Activated CD8-positive, alpha-beta memory T cell treated with anti-CD3 and anti-CD28 coated beads, Interleukin-2, amount 10 ng/mL, durations not matched to agents 7 days and 5 days (primary cell): Measurements from ENCODE around the gene KLHL3. TPM values are rescaled to one million over a fixed set of nuclear protein-coding genes. Genes with fewer than 3 reads are reported as not detected.
A peak's percentile ranks its signal among the peaks of the same experiment; 100 is the strongest.

ENCODE experiments used
- ATAC-seq: fragments of 150-1000 bp; cut with Tn5 transposase; one replicate; pipeline ENCODE4 v1.10.0; 2021; ENCODE audit warnings: moderate library complexity
- CTCF ChIA-PET: fragments of 350-600 bp; sonication (Branson Sonifier 250); formaldehyde crosslinking; loops from one replicate; lab custom pipeline; 2021; ENCODE audit warnings: antibody characterized with exemption; lab: Charles Lee
- DNase-seq: peaks from one replicate; pipeline ENCODE4 v3.0.0-alpha.2; 2020
- H3K27ac Mint-ChIP-seq: one replicate; pipeline ENCODE4 v1.8.0; 2021; ENCODE audit warnings: mild to moderate bottlenecking, mixed read lengths
- H3K27me3 Mint-ChIP-seq: one replicate; pipeline ENCODE4 v1.8.0; 2021; ENCODE audit warnings: mixed read lengths
- H3K36me3 Mint-ChIP-seq: one replicate; pipeline ENCODE4 v1.8.0; 2021; ENCODE audit warnings: mild to moderate bottlenecking, mixed read lengths
- H3K4me1 Mint-ChIP-seq: one replicate; pipeline ENCODE4 v1.8.0; 2021; ENCODE audit warnings: mixed read lengths
- H3K4me3 Mint-ChIP-seq: one replicate; pipeline ENCODE4 v1.8.0; 2021; ENCODE audit warnings: mild to moderate bottlenecking, moderate library complexity, mixed read lengths
- H3K9me3 Mint-ChIP-seq: one replicate; pipeline ENCODE4 v1.8.0; 2022; ENCODE audit warnings: low read depth, mixed read lengths
- total RNA-seq, 2 experiments: library from RNA; stranded (reverse); gene quantifications; one replicate each; pipeline ENCODE4 v1.2.3, GENCODE V29; 2021

KLHL3 gene
- total RNA-seq, 2 experiments from 2014 or later, result 3.0 to 5.7 TPM

DNA sequence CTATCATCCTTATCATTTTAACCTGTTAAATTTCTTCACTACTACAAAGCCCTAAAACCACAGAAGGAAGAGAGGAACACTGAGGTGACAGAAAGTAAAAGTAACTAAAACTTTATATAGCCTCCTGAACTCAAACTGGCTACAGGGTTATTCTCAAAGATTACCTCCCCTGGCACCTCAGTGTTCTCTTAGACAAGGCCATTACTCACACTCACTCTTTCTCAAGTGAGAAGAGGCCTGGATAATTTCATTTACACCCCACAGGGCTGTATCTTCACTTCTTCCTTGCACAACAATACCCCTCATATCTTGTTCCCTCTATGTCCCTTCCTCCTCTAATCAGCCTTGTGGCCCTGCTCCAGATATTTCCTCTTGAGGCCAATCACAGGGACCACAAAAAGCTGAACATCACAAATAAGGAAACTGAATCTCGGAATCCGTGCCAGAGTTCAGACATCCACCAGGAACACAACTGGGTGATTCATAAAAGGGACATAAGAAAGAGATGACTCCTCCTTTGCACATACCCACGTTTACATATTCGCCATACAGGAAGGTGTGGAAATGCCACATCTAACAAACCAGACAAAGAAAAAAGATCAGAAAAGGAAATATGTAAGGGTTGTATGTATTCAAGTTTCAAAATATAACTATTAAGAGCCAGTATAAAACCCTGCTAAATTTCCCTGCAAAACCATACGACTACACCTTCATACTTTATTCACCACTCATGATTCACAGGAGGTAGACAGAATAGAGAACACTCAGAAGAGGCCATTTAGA, 1.7 kb upstream of the KLHL3 start:
- CTCF ChIA-PET, result interaction anchor here (1.7 to 5.3 kb wide), 6 partner anchors 14 to 108 kb away, joined by 4 to 43 read pairs (median 14); partner anchors contain the start of gene HNRNPA0
- DNase-seq (no peak), ATAC-seq (no peak)
- peaks cover 5% of the 10 kb centered on the region for H3K36me3 Mint-ChIP-seq
- no peaks in the 10 kb centered on the region for H3K27me3 Mint-ChIP-seq
- peaks cover 6% of the 10 kb centered on the region for H3K4me1 Mint-ChIP-seq
- peak overlapping the region; percentile 62 for H3K27ac Mint-ChIP-seq
- no peak overlapping the region for H3K4me3 Mint-ChIP-seq
- no peaks in the 10 kb centered on the region for H3K9me3 Mint-ChIP-seq

- peaks cover 6% of the 10 kb centered on the region for H3K4me1 Mint-ChIP-seq
- peaks cover 5% of the 10 kb centered on the region for H3K36me3 Mint-ChIP-seq
- ATAC-seq (no peak), DNase-seq (no peak)
- H3K9me3 Mint-ChIP-seq, result no peaks in the 10 kb centered on the region
- no peaks in the 10 kb centered on the region for H3K27me3 Mint-ChIP-seq
- no peak overlapping the region for H3K4me3 Mint-ChIP-seq
- no peak overlapping the region for H3K27ac Mint-ChIP-seq
- CTCF ChIA-PET, result interaction anchor here (1.1 to 5.3 kb wide), 12 partner anchors 10 to 111 kb away, joined by 3 to 43 read pairs (median 6); partner anchors contain the start of gene HNRNPA0
Observed at GRCh38 chr5:137736496-137736895, 607 bp upstream of the KLHL3 start.

- peaks cover 5% of the 10 kb centered on the region for H3K36me3 Mint-ChIP-seq
- no peaks in the 10 kb centered on the region for H3K9me3 Mint-ChIP-seq
- H3K4me1 Mint-ChIP-seq, result peaks cover 6% of the 10 kb centered on the region
- DNase-seq (peak; percentile 45), ATAC-seq (peak; percentile 53)
- no peak overlapping the region for H3K27ac Mint-ChIP-seq
- H3K4me3 Mint-ChIP-seq, result no peak overlapping the region
- no peaks in the 10 kb centered on the region for H3K27me3 Mint-ChIP-seq
- CTCF ChIA-PET, result interaction anchor here (1.0 to 5.3 kb wide), 7 partner anchors 16 to 105 kb away, joined by 3 to 43 read pairs (median 14); partner anchors contain the start of gene HNRNPA0
Observed at GRCh38 chr5:137734962-137735554, 831 bp downstream of the KLHL3 start.

DNA sequence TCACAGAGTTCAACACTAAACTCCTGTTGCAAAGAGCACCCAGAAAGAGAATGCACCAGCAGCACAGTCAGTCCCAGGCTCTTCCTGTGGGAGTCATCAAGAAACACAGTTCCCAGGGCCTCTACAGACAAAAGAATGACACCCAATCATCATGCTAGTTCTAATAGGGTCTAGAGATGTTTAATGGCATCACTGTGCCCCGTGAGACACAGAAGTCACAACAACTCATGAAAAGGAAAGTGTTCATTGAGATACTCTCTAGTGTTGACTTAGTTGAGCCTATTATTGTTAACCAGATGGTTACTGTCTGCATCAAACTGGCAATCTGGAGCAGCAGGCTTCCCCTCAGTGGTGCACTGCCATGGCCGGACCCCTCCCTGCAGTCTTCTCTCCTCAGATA, 1.6 kb downstream of the KLHL3 start:
- H3K27ac Mint-ChIP-seq, result peak overlapping the region; percentile 23
- CTCF ChIA-PET, result interaction anchor here (0.5 to 4.0 kb wide), 6 partner anchors 9 to 105 kb away, joined by 3 to 43 read pairs (median 14); partner anchors contain the start of gene HNRNPA0
- peaks cover under 1% of the 10 kb centered on the region for H3K4me1 Mint-ChIP-seq
- H3K36me3 Mint-ChIP-seq, result peaks cover 5% of the 10 kb centered on the region
- H3K4me3 Mint-ChIP-seq, result no peak overlapping the region
- no peak for DNase-seq
- ATAC-seq, result no peak
- H3K9me3 Mint-ChIP-seq, result no peaks in the 10 kb centered on the region
- no peaks in the 10 kb centered on the region for H3K27me3 Mint-ChIP-seq

DNA sequence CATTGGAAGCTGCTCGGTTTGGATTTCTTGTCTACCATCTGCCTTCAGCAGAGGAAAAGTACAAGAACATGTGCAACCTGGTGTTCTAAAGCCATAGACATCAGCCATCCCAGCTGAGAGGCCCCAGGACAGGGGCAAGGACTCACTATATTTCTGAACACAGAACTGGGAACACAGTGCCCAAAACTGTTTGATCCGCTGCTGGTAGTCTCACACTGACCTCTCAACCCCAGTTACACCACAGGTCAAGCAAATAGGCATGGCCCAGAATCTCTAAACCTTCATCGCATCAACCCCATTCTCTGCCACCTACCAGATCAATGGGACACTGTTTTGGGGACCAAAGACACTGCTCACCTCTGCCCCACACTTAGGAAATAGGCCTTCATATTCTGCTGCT, 2.0 kb downstream of the KLHL3 start:
- H3K27me3 Mint-ChIP-seq, result no peaks in the 10 kb centered on the region
- DNase-seq, result no peak
- no peak for ATAC-seq
- H3K36me3 Mint-ChIP-seq, result peaks cover 5% of the 10 kb centered on the region
- no peak overlapping the region for H3K27ac Mint-ChIP-seq
- no peaks in the 10 kb centered on the region for H3K9me3 Mint-ChIP-seq
- H3K4me3 Mint-ChIP-seq, result no peak overlapping the region
- CTCF ChIA-PET, result interaction anchor here (3.8 to 4.0 kb wide), 3 partner anchors 9 to 104 kb away, joined by 14 to 19 read pairs (median 14); no protein-coding TSS in a partner anchor
- H3K4me1 Mint-ChIP-seq, result no peaks in the 10 kb centered on the region

DNA sequence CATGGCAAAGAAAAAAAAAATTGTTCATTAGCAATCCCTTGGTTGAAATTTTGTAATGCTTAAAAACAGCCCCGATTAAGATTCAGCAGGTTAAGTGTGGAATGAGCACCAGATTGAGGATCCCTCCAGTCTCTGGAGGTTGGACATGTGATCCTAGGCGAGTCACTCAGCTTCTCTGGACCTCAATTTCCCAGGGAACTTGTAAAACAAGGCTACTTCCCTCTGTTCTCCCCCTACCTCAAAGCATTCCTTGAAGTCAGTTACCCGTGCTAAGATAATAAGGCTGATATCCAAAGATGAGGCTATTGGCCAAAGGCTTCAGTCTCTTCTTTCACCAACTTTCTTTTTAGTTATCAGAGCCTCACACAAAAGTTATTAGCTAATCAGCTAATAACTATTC, 2.9 kb downstream of the KLHL3 start:
- no peak overlapping the region for H3K27ac Mint-ChIP-seq
- no peaks in the 10 kb centered on the region for H3K27me3 Mint-ChIP-seq
- DNase-seq (no peak), ATAC-seq (no peak)
- H3K4me1 Mint-ChIP-seq, result no peaks in the 10 kb centered on the region
- H3K9me3 Mint-ChIP-seq, result no peaks in the 10 kb centered on the region
- peaks cover 4% of the 10 kb centered on the region for H3K36me3 Mint-ChIP-seq
- CTCF ChIA-PET, result interaction anchor here (0.7 to 4.0 kb wide), 5 partner anchors 10 to 73 kb away, joined by 3 to 19 read pairs (median 5); no protein-coding TSS in a partner anchor
- no peak overlapping the region for H3K4me3 Mint-ChIP-seq

DNA sequence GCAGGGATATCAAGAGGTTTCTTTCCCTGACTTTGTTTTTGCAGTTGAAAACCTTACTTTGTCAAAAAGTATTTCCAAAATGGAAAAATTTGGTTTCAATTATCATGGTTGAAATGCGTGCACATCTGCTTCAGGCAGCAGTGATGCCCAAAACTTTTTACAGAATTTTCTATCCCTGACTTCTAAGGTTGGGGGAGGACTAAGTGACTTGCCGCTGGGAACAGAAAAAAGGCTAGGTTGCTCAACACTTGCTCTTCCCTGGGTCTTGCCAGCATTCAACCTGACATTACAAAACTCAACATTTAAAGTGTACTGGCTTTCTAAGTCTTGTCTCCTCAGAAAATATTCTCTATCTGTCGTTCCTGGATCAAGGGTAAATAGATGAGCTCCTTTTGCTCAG, 4.7 kb downstream of the KLHL3 start:
- Mint-ChIP-seq H3K4me3 (no peak overlapping the region), H3K36me3 (no peaks in the 10 kb centered on the region), H3K4me1 (no peaks in the 10 kb centered on the region), H3K27ac (no peak overlapping the region), H3K27me3 (no peaks in the 10 kb centered on the region), H3K9me3 (no peaks in the 10 kb centered on the region)
- ATAC-seq (no peak), DNase-seq (no peak)
- CTCF ChIA-PET, result interaction anchor here (0.7 to 4.0 kb wide), 4 partner anchors 12 to 1154 kb away, joined by 3 to 19 read pairs (median 3); no protein-coding TSS in a partner anchor

DNA sequence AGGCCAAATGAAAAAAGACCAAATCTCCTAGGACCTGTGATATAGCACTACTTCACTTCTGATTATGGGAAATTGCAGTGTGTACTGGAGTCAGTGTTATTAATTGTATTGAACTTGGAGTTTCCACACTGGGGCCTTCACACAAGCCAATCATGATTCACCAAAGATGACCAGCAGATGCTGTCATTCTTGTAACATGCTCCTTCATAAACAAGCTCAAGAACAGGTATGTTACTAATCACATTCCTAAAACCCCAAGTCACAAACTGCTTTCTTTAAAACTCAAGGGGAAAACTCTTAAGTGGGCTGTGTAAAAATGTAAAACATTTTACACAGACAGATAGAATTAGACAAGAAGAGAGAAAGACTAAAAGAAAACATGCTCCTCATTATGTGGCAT, 5.6 kb downstream of the KLHL3 start:
- Mint-ChIP-seq H3K4me3 (no peak overlapping the region), H3K36me3 (no peaks in the 10 kb centered on the region), H3K27ac (no peak overlapping the region), H3K9me3 (no peaks in the 10 kb centered on the region), H3K4me1 (no peaks in the 10 kb centered on the region), H3K27me3 (no peaks in the 10 kb centered on the region)
- DNase-seq, result no peak
- CTCF ChIA-PET, result interaction anchor here (1.2 to 4.0 kb wide), 2 partner anchors 13 to 101 kb away, joined by 3 to 19 read pairs; no protein-coding TSS in a partner anchor
- ATAC-seq, result no peak

- no peaks in the 10 kb centered on the region for H3K4me1 Mint-ChIP-seq
- no peak overlapping the region for H3K4me3 Mint-ChIP-seq
- no peaks in the 10 kb centered on the region for H3K27me3 Mint-ChIP-seq
- ATAC-seq, result no peak
- no peaks in the 10 kb centered on the region for H3K9me3 Mint-ChIP-seq
- no peak overlapping the region for H3K27ac Mint-ChIP-seq
- no peaks in the 10 kb centered on the region for H3K36me3 Mint-ChIP-seq
- DNase-seq, result no peak
- CTCF ChIA-PET, result interaction anchor here (1.5 to 2.1 kb wide), 3 partner anchors 12 to 99 kb away, joined by 3 to 6 read pairs (median 4); no protein-coding TSS in a partner anchor
Observed at GRCh38 chr5:137728048-137728447, 7.8 kb downstream of the KLHL3 start.

- CTCF ChIA-PET, result interaction anchor here (1.6 to 2.1 kb wide), 2 partner anchors 68 to 98 kb away, joined by 4 to 6 read pairs; no protein-coding TSS in a partner anchor
- Mint-ChIP-seq H3K27ac (no peak overlapping the region), H3K36me3 (no peaks in the 10 kb centered on the region), H3K9me3 (no peaks in the 10 kb centered on the region), H3K4me3 (no peak overlapping the region), H3K27me3 (no peaks in the 10 kb centered on the region), H3K4me1 (no peaks in the 10 kb centered on the region)
- ATAC-seq (no peak), DNase-seq (no peak)
Observed at GRCh38 chr5:137727623-137728022, 8.3 kb downstream of the KLHL3 start.

DNA sequence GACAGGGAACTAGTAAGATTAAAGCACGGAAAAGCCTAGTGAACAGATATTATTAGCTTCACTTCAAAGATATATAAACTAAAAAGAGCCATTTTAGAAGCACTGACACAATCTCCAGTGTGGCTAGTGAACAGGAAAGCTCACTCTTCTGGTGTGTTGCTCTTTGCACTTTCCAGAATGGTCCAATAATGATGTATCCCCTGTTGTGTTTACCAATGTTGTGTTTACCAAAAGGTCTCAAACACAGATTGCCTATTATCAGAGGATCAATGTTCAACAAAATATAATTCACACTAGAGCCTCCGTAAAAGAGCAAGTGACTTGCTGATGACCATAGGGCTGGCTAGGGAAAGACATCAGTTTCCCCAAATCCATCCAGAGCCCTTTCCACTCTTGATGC, 11.6 kb downstream of the KLHL3 start:
- Mint-ChIP-seq H3K4me1 (no peaks in the 10 kb centered on the region), H3K4me3 (no peak overlapping the region), H3K27ac (no peak overlapping the region), H3K9me3 (no peaks in the 10 kb centered on the region), H3K27me3 (no peaks in the 10 kb centered on the region), H3K36me3 (no peaks in the 10 kb centered on the region)
- ATAC-seq, result no peak
- CTCF ChIA-PET, result no interaction called here
- no peak for DNase-seq

GRCh38 chr5:137718611-137719010, 17.3 kb downstream of the KLHL3 start:
- peaks cover 4% of the 10 kb centered on the region for H3K36me3 Mint-ChIP-seq
- no peak overlapping the region for H3K4me3 Mint-ChIP-seq
- H3K9me3 Mint-ChIP-seq, result no peaks in the 10 kb centered on the region

DNA sequence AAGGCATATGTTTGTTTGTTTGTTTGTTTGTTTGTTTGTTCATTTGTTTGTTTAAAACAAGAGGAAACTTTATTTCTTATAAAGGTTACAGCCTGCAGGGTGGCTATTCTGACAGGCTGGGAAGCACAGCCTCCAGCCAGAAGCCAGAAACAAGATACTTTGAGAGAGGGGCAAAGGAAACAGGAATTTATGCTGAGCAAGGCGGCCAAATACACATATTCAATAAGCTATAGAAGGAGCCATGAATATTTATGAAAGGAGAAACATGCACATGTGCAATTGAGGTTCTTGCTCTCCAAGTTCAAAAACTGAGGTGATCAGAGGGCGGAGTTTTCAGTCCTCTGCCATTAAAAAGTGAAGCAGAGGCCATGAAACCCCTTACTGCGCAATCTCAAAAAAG, 19.6 kb downstream of the KLHL3 start:
- H3K4me3 Mint-ChIP-seq, result no peak overlapping the region
- no peak for DNase-seq
- H3K9me3 Mint-ChIP-seq, result peaks cover 3% of the 10 kb centered on the region
- H3K27ac Mint-ChIP-seq, result no peak overlapping the region
- ATAC-seq, result no peak
- CTCF ChIA-PET, result interaction anchor here (4.0 kb wide), 1 partner anchor 56 kb away, joined by 11 read pairs; no protein-coding TSS in a partner anchor
- no peaks in the 10 kb centered on the region for H3K4me1 Mint-ChIP-seq
- H3K27me3 Mint-ChIP-seq, result no peaks in the 10 kb centered on the region
- peaks cover 9% of the 10 kb centered on the region for H3K36me3 Mint-ChIP-seq

More at GRCh38 chr5:137718611-137719010, 17.3 kb downstream of the KLHL3 start:
- CTCF ChIA-PET, result interaction anchor here (1.3 kb wide), 1 partner anchor 58 kb away, joined by 4 read pairs; no protein-coding TSS in a partner anchor
- no peak for DNase-seq
- no peaks in the 10 kb centered on the region for H3K27me3 Mint-ChIP-seq
- H3K27ac Mint-ChIP-seq, result no peak overlapping the region
- no peak for ATAC-seq
- no peaks in the 10 kb centered on the region for H3K4me1 Mint-ChIP-seq
